Measurements from ENCODE around the gene BABAM1.

DNA sequence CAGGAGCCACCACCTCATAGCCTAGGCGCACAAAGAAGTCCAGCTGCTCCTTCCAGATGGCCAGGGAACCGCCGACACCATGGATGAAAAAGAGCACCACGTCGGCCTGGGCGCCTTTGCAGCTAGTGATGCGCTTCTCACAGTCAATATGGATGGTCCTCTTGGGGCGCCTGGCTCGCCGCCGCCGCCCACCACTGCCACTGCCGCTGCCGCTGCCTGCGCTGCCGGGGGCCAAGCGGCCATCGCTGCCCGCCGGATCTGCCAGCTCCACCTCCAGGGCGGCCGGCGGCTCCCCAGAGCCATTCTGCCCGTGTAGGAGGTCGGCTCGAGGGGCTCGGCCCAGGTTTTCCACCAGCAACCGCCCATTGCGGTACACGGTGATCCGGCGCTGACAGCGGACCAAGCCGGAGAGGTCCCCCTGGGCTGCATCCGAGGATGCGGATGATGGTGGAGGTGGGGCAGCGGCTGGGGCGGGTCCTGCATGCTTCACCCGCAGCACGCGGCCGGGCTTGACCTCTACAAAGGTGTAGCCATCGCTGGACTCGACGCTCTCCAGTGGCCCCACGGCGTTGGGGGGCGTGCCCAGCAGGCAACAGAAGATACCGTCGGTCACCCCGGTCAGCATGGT is 33.9 kb downstream of the BABAM1 start:
- TF ChIP-seq POLR2A (IDR thresholded peaks at IDR 0.05; ENCODE audit: borderline replicate concordance, extremely low read depth, insufficient read depth, insufficient read length), result no peak
- TF ChIP-seq EZH2phosphoT487 (IDR thresholded peaks at IDR 0.05; ENCODE audit: borderline replicate concordance), result no peak
- TF ChIP-seq CTCF (IDR thresholded peaks at IDR 0.05 in 2 of 3, conservative IDR thresholded peaks at IDR 0.05 in 1 of 3; ENCODE audit: borderline replicate concordance in 1 of 3, insufficient read depth in 1 of 3, low read depth in 2 of 3, low read length in 2 of 3), result no peak
- no peak for TF ChIP-seq POLR2AphosphoS5 (IDR thresholded peaks at IDR 0.05; ENCODE audit: low read depth, low read length)
- no peak for TF ChIP-seq RAD21 (IDR thresholded peaks at IDR 0.05; ENCODE audit: low read depth)
- TF ChIP-seq EGR1 (IDR thresholded peaks at IDR 0.05; ENCODE audit: low read depth), result no peak
- TF ChIP-seq YY1 (IDR thresholded peaks at IDR 0.05; ENCODE audit: extremely low read depth, insufficient replicate concordance, low read depth, low read length), result no peak
- TF ChIP-seq EZH2 (IDR thresholded peaks at IDR 0.05), result no peak
- TF ChIP-seq ELF1 (IDR thresholded peaks at IDR 0.05; ENCODE audit: borderline replicate concordance, low read depth), result no peak
- TF ChIP-seq SP1 (IDR thresholded peaks at IDR 0.05; ENCODE audit: low read depth), result no peak
- no peak for TF ChIP-seq CEBPB (IDR thresholded peaks at IDR 0.05; ENCODE audit: low read depth)
- no peak for TF ChIP-seq ZNF274 (IDR thresholded peaks at IDR 0.05; ENCODE audit: low read depth, low read length)
